OCI-LY3 (cell line): ENCODE results near the gene SBK2.
"Not testable (repeated sequence)": the region's sequence is repeated elsewhere in the genome, so short reads cannot be mapped to it uniquely, and the experiment has no call there.

ENCODE experiments used
- H2AFZ ChIP-seq: fragments of 200-600, 300-600 bp; shearing (Covaris generic); 2 replicates; pipeline ENCODE4 v1.6.0; 2014; ENCODE audit warnings: antibody characterized with exemption, low read depth, low read length
- H3K27ac ChIP-seq: fragments of 200-600, 300-600 bp; sonication (generic); 2 replicates; pipeline ENCODE4 v1.5.1; 2014; ENCODE audit warnings: mild to moderate bottlenecking, low read length, moderate library complexity, mixed read lengths
- H3K27me3 ChIP-seq: fragments of 200-600, 300-600 bp; sonication (generic); 2 replicates; pipeline ENCODE4 v1.6.1; 2014; ENCODE audit warnings: low read depth, low read length, mixed read lengths
- H3K36me3 ChIP-seq: fragments of 200-600, 300-600 bp; sonication (generic); replicated peaks from 2 replicates; pipeline ENCODE3; 2014; ENCODE audit warnings: low read depth, low read length, mixed read lengths
- H3K4me1 ChIP-seq: fragments of 300-600, 200-600 bp; sonication (generic); 2 replicates; pipeline ENCODE4 v1.6.1; 2014; ENCODE audit warnings: low read length, mixed read lengths
- H3K4me2 ChIP-seq: fragments of 200-600, 300-600 bp; sonication (generic); 2 replicates; pipeline ENCODE4 v1.6.1; 2014; ENCODE audit warnings: low read length, mixed read lengths
- H3K4me3 ChIP-seq: fragments of 300-600, 200-600 bp; sonication (generic); 2 replicates; pipeline ENCODE4 v1.5.1; 2014; ENCODE audit warnings: antibody characterized with exemption, mild to moderate bottlenecking, low read length, moderate library complexity
- H3K79me2 ChIP-seq: fragments of 300-600, 200-600 bp; shearing (Covaris generic); 2 replicates; pipeline ENCODE4 v1.6.1; 2014; ENCODE audit warnings: mild to moderate bottlenecking, low read length, mixed read lengths
- H3K9ac ChIP-seq: fragments of 300-600, 200-600 bp; shearing (Covaris generic); 2 replicates; pipeline ENCODE4 v1.6.0; 2014; ENCODE audit warnings: mild to moderate bottlenecking, low read length, moderate library complexity
- H3K9me3 ChIP-seq: fragments of 200-600, 300-600 bp; shearing (Covaris generic); 2 replicates; pipeline ENCODE4 v1.6.1; 2014; ENCODE audit warnings: low read length, mixed read lengths; ENCODE audit not compliant: insufficient read depth
- H4K20me1 ChIP-seq: fragments of 200-600, 300-600 bp; sonication (generic); 2 replicates; pipeline ENCODE4 v1.6.1; 2016; ENCODE audit warnings: low read length, mixed read lengths; ENCODE audit not compliant: insufficient read depth
- CTCF ChIP-seq: fragments of 200-600, 300-600 bp; sonication (generic); IDR thresholded peaks from 2 replicates; pipeline ENCODE4 v1.5.1; 2014; ENCODE audit warnings: antibody characterized with exemption, low read length, low read depth
- EZH2phosphoT487 ChIP-seq: fragments of 200-600 bp; shearing (Covaris generic); IDR thresholded peaks from 2 replicates; pipeline ENCODE4 v1.6.1; 2018; ENCODE audit warnings: antibody characterized with exemption, mixed run types, low read depth

The SBK2 gene

GRCh38 chr19:55576746-55577145 lies 39.8 kb upstream of the SBK2 start:
- no peak for TF ChIP-seq CTCF
- no peak for TF ChIP-seq EZH2phosphoT487
- Histone ChIP-seq H3K36me3 (peaks cover 22% of the 10 kb centered on the region), H3K9ac (no peak overlapping the region), H3K4me1 (peaks cover 12% of the 10 kb centered on the region), H3K4me3 (no peak overlapping the region), H3K79me2 (peaks cover 27% of the 10 kb centered on the region), H4K20me1 (no peaks in the 10 kb centered on the region), H3K9me3 (no peaks in the 10 kb centered on the region), H3K4me2 (no peak overlapping the region), H3K27me3 (no peaks in the 10 kb centered on the region), H3K27ac (no peak overlapping the region), H2AFZ (no peak overlapping the region)

GRCh38 chr19:55573929-55574328 lies 37.0 kb upstream of the SBK2 start:
- not testable (repeated sequence) for H3K27ac ChIP-seq, H3K9me3 ChIP-seq, H3K4me2 ChIP-seq, H3K4me3 ChIP-seq, H3K9ac ChIP-seq, H2AFZ ChIP-seq, H3K79me2 ChIP-seq, H4K20me1 ChIP-seq, H3K4me1 ChIP-seq, H3K27me3 ChIP-seq
- peaks cover 22% of the 10 kb centered on the region for H3K36me3 ChIP-seq

GRCh38 chr19:55569477-55569876 lies 32.5 kb upstream of the SBK2 start:
- not testable (repeated sequence) for H3K4me3 ChIP-seq, H3K9ac ChIP-seq, H4K20me1 ChIP-seq, H2AFZ ChIP-seq, H3K79me2 ChIP-seq, H3K27ac ChIP-seq, H3K27me3 ChIP-seq, H3K4me2 ChIP-seq, H3K9me3 ChIP-seq, H3K4me1 ChIP-seq, H3K36me3 ChIP-seq

- TF ChIP-seq EZH2phosphoT487 (no peak), CTCF (no peak)
- Histone ChIP-seq H3K79me2 (no peaks in the 10 kb centered on the region), H4K20me1 (no peaks in the 10 kb centered on the region), H3K9ac (no peak overlapping the region), H2AFZ (no peak overlapping the region), H3K4me1 (no peaks in the 10 kb centered on the region), H3K4me2 (no peak overlapping the region), H3K27ac (no peak overlapping the region), H3K27me3 (no peaks in the 10 kb centered on the region), H3K36me3 (no peaks in the 10 kb centered on the region), H3K9me3 (no peaks in the 10 kb centered on the region), H3K4me3 (no peak overlapping the region)
Measured at GRCh38 chr19:55567708-55568328, 30.9 kb upstream of the SBK2 start.

GRCh38 chr19:55566823-55567222 lies 29.9 kb upstream of the SBK2 start:
- TF ChIP-seq EZH2phosphoT487 (no peak), CTCF (no peak)
- no peak overlapping the region for H2AFZ ChIP-seq

More at GRCh38 chr19:55566823-55567222, 29.9 kb upstream of the SBK2 start:
- Histone ChIP-seq H3K9me3 (no peaks in the 10 kb centered on the region), H3K27ac (no peak overlapping the region), H4K20me1 (no peaks in the 10 kb centered on the region), H3K4me3 (no peak overlapping the region), H3K9ac (no peak overlapping the region), H3K4me1 (no peaks in the 10 kb centered on the region), H3K27me3 (no peaks in the 10 kb centered on the region), H3K4me2 (no peak overlapping the region), H3K36me3 (no peaks in the 10 kb centered on the region), H3K79me2 (no peaks in the 10 kb centered on the region)
